A549 (cell line): ENCODE data around the gene HOXD10. TPM values are rescaled to one million over a fixed set of nuclear protein-coding genes. Genes with fewer than 3 reads are reported as not detected.
A peak's percentile ranks its signal among the peaks of the same experiment; 100 is the strongest.

Experiments
- ATAC-seq, 2 experiments: fragments of 200-7000 bp in 1 of 2; fragments of >200 bp in 1 of 2; cut with Nextera tagmentation in 1 of 2; cut with Tn5 transposase in 1 of 2; 3 replicates each; pipeline versions ENCODE4 v1.8.0 to v1.9.1; 2018 to 2020; ENCODE audit warnings: mild to moderate bottlenecking in 1 of 2, moderate library complexity in 1 of 2
- CTCF ChIA-PET: fragments of 300-600 bp; sonication (Branson Sonifier 250); formaldehyde crosslinking; extraction: SDS; loops from one replicate; lab custom pipeline; 2021; ENCODE audit warnings: antibody characterized with exemption, inconsistent platforms; lab: Yijun Ruan, JAX
- POLR2A ChIA-PET: fragments of 350-600 bp; formaldehyde crosslinking; extraction: SDS; loops from one replicate; lab custom pipeline; 2021; ENCODE audit warnings: antibody characterized with exemption, inconsistent platforms; lab: Yijun Ruan, JAX
- DNase-seq, 2 experiments: peaks; one replicate each; pipeline versions ENCODE4 v3.0.0 to v3.0.0-alpha.2; 2011 to 2016; ENCODE audit warnings: low read depth in 1 of 2, low spot score in 1 of 2
- FAIRE-seq: peaks from 2 replicates; lab custom pipeline; 2011; peaks lifted over from hg19 to GRCh38; lab: Jason Lieb, UNC
- H3K27ac ChIP-seq, 2 experiments: fragments of >200 bp; sonication (Bioruptor Twin); formaldehyde crosslinking; 3 replicates each; pipeline ENCODE4 v1.5.1; 2016 to 2017
- H3K4me1 ChIP-seq: fragments of >200 bp; sonication (Bioruptor Twin); formaldehyde crosslinking; 3 replicates; pipeline ENCODE4 v1.6.1; 2016
- H3K4me2 ChIP-seq: fragments of >200 bp; sonication (Bioruptor Twin); formaldehyde crosslinking; 3 replicates; pipeline ENCODE4 v1.6.1; 2016
- H3K4me3 ChIP-seq: fragments of >200 bp; sonication (Bioruptor Twin); formaldehyde crosslinking; 3 replicates; pipeline ENCODE4 v1.5.1; 2016
- H3K9me3 ChIP-seq: fragments of >200 bp; sonication (Bioruptor Twin); formaldehyde crosslinking; 3 replicates; pipeline ENCODE4 v1.6.1; 2016
- ATOH8 ChIP-seq: fragments of 250-450 bp; sonication (Bioruptor Pico); IDR thresholded peaks from 2 replicates; pipeline ENCODE4 v1.5.0; 2020; ENCODE audit warnings: low read depth, mild to moderate bottlenecking, moderate library complexity
- CBX8 ChIP-seq: fragments of 200-600 bp; sonication (generic); IDR thresholded peaks from 2 replicates; pipeline ENCODE4 v1.6.1; 2016
- CHD2 ChIP-seq: fragments of 150-350 bp; IDR thresholded peaks from 2 replicates; pipeline ENCODE4 v1.6.1; 2014; ENCODE audit warnings: low read length; ENCODE audit not compliant: partially characterized antibody
- CHD4 ChIP-seq: fragments of 200-600 bp; sonication (generic); IDR thresholded peaks from 2 replicates; pipeline ENCODE4 v1.6.1; 2016; ENCODE audit warnings: antibody characterized with exemption, mild to moderate bottlenecking, borderline replicate concordance
- EP300 ChIP-seq, 2 experiments: fragments of >200 bp; sonication (Bioruptor Twin); formaldehyde crosslinking; IDR thresholded peaks; 2 replicates in 1 of 2; 3 replicates in 1 of 2; pipeline ENCODE4 v1.6.1; 2016 to 2017
- FOSB ChIP-seq: fragments of 250-450 bp; sonication (Bioruptor Pico); IDR thresholded peaks from 2 replicates; pipeline ENCODE4 v1.5.0; 2020; ENCODE audit warnings: mild to moderate bottlenecking, moderate library complexity
- GATA3 ChIP-seq: IDR thresholded peaks from 2 replicates; pipeline ENCODE4 v1.6.1; 2012; ENCODE audit warnings: borderline replicate concordance
- HEYL ChIP-seq: fragments of 250-450 bp; sonication (Bioruptor Pico); IDR thresholded peaks from 2 replicates; pipeline ENCODE4 v1.8.0; 2021; ENCODE audit warnings: mild to moderate bottlenecking, moderate library complexity
- HOXA7 ChIP-seq: fragments of 250-450 bp; sonication (Bioruptor Pico); IDR thresholded peaks from 2 replicates; pipeline ENCODE4 v1.5.0; 2020; ENCODE audit warnings: mild to moderate bottlenecking, moderate library complexity
- HOXB13 ChIP-seq: fragments of 250-450 bp; sonication (Bioruptor Pico); IDR thresholded peaks from 2 replicates; pipeline ENCODE4 v1.5.0; 2020; ENCODE audit warnings: low read depth, mild to moderate bottlenecking, moderate library complexity
- HOXB5 ChIP-seq: fragments of 250-450 bp; sonication (Bioruptor Pico); IDR thresholded peaks from 2 replicates; pipeline ENCODE4 v1.5.0; 2020; ENCODE audit warnings: mild to moderate bottlenecking, moderate library complexity
- KDM5A ChIP-seq: fragments of 200-600 bp; sonication (generic); IDR thresholded peaks from 2 replicates; pipeline ENCODE4 v1.6.1; 2016; ENCODE audit warnings: antibody characterized with exemption, mild to moderate bottlenecking
- MAFK ChIP-seq: fragments of 450-650 bp; IDR thresholded peaks from 2 replicates; pipeline ENCODE4 v1.6.1; 2014; ENCODE audit not compliant: partially characterized antibody
- MAZ ChIP-seq: fragments of 150-350 bp; IDR thresholded peaks from 2 replicates; pipeline ENCODE4 v1.6.1; 2014; ENCODE audit warnings: antibody characterized with exemption, low read depth, low read length, borderline replicate concordance
- NR3C1 ChIP-seq: fragments of >200 bp; sonication (Bioruptor Twin); formaldehyde crosslinking; IDR thresholded peaks from 3 replicates; pipeline ENCODE4 v1.6.1; 2017
- POLR2A ChIP-seq: IDR thresholded peaks from 2 replicates; pipeline ENCODE4 v1.6.1; 2012; ENCODE audit warnings: mild to moderate bottlenecking, low read length
- RARB ChIP-seq: fragments of 250-450 bp; sonication (Bioruptor Pico); IDR thresholded peaks from 2 replicates; pipeline ENCODE4 v1.8.0; 2021; ENCODE audit warnings: mild to moderate bottlenecking, moderate library complexity
- RCOR1 ChIP-seq: fragments of 150-350 bp; IDR thresholded peaks from 2 replicates; pipeline ENCODE4 v1.6.1; 2014; ENCODE audit warnings: antibody characterized with exemption, low read length, low read depth
- RFX5 ChIP-seq: fragments of 450-650 bp; IDR thresholded peaks from 2 replicates; pipeline ENCODE4 v1.7.1; 2014; ENCODE audit warnings: antibody characterized with exemption, mild to moderate bottlenecking, moderate library complexity
- WGBS: methylation state at CpG from one replicate; pipeline ENCODE4 v1.1.6; 2017; ENCODE audit errors: missing lambda C conversion rate; 5-methylcytosine and 5-hydroxymethylcytosine counted together
- polyA plus RNA-seq, 4 experiments: library from polyadenylated mRNA; depleted of rRNA in 3 of 4; stranded (reverse); fragments of >200 nt; fragmentation: RNase III in 1 of 4; extraction: RNeasy Plus Mini Kit Qiagen cat#74134 plus additional on column Dnase treatment in 1 of 4; gene quantifications; 2 replicates in 3 of 4; 3 replicates in 1 of 4; pipeline ENCODE4 v1.2.3, GENCODE V29; 2011 to 2017
- TF ChIP-seq, protein P1 (sequence below): IDR thresholded peaks from 2 replicates; pipeline ENCODE4 v1.6.1; 2012
- TF ChIP-seq, protein P2 (sequence below): fragments of >200 bp; sonication (Bioruptor Twin); formaldehyde crosslinking; IDR thresholded peaks from 3 replicates; pipeline ENCODE4 v1.6.1; 2016
- TF ChIP-seq, protein P3 (sequence below): fragments of 450-650 bp; IDR thresholded peaks from 2 replicates; pipeline ENCODE4 v1.6.1; 2014; ENCODE audit warnings: antibody characterized with exemption
- TF ChIP-seq, protein P4 (sequence below): fragments of 200-600 bp; sonication (generic); IDR thresholded peaks from 2 replicates; pipeline ENCODE4 v1.6.1; 2016; ENCODE audit warnings: antibody characterized with exemption, mild to moderate bottlenecking, moderate library complexity

HOXD10 gene
- polyA plus RNA-seq, 2 of the 4 experiments (the other 2 are of a cell fraction), result 4.3 to 4.8 TPM

- ChIA-PET CTCF (interaction anchor here (0.6 to 2.3 kb wide), 4 partner anchors 27 to 471 kb away, joined by 4 to 10 read pairs (median 6); no protein-coding TSS in a partner anchor), POLR2A (no interaction called here)
- DNase-seq, result no peak
- no peak for FAIRE-seq
- WGBS, result 45% methylated on average over 1 of the region's 1 CpG
- H3K27ac ChIP-seq, result no peak overlapping the region
- no peaks in the 10 kb centered on the region for H3K9me3 ChIP-seq
- ATAC-seq, result no peak
- no peak overlapping the region for H3K4me2 ChIP-seq
- no peaks in the 10 kb centered on the region for H3K4me1 ChIP-seq
- no peak for TF ChIP-seq NR3C1
- no peak for TF ChIP-seq POLR2A
- no peak for TF ChIP-seq FOSB (CRISPR knock-in tag)
- TF ChIP-seq MAFK, result peak; percentile 38
- TF ChIP-seq ATOH8 (CRISPR knock-in tag), result no peak
- no peak for TF ChIP-seq EP300 (IDR thresholded peaks at IDR 0.05)
- no peak for TF ChIP-seq RARB
- H3K4me3 ChIP-seq, result no peak overlapping the region
These were observed 50.8 kb downstream of the HOXD10 start for GRCh38 chr2:176167398-176167797.

DNA sequence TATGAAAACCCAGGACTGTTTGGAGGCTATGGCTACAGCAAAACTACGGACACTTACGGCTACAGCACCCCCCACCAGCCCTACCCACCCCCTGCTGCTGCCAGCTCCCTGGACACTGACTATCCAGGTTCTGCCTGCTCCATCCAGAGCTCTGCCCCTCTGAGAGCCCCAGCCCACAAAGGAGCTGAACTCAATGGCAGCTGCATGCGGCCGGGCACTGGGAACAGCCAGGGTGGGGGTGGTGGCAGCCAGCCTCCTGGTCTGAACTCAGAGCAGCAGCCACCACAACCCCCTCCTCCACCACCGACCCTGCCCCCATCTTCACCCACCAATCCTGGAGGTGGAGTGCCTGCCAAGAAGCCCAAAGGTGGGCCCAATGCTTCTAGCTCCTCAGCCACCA is 52.6 kb downstream of the HOXD10 start:
- CTCF ChIA-PET, result interaction anchor here (2.2 kb wide), 1 partner anchor 29 kb away, joined by 8 read pairs; no protein-coding TSS in a partner anchor
- FAIRE-seq, result no peak
- no peak for TF ChIP-seq FOSB (CRISPR knock-in tag)
- no peak for TF ChIP-seq HOXA7 (CRISPR knock-in tag)
- TF ChIP-seq KDM5A, result no peak
- TF ChIP-seq ATOH8 (CRISPR knock-in tag), result no peak
- no peak for TF ChIP-seq HOXB13
- no peak for TF ChIP-seq RCOR1
- TF ChIP-seq, protein P1, sequence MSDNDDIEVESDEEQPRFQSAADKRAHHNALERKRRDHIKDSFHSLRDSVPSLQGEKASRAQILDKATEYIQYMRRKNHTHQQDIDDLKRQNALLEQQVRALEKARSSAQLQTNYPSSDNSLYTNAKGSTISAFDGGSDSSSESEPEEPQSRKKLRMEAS, result no peak
- TF ChIP-seq, protein P2, sequence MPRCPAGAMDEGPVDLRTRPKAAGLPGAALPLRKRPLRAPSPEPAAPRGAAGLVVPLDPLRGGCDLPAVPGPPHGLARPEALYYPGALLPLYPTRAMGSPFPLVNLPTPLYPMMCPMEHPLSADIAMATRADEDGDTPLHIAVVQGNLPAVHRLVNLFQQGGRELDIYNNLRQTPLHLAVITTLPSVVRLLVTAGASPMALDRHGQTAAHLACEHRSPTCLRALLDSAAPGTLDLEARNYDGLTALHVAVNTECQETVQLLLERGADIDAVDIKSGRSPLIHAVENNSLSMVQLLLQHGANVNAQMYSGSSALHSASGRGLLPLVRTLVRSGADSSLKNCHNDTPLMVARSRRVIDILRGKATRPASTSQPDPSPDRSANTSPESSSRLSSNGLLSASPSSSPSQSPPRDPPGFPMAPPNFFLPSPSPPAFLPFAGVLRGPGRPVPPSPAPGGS, result no peak
- no peak for TF ChIP-seq CHD4
- TF ChIP-seq CBX8, result no peak
- TF ChIP-seq HEYL (CRISPR knock-in tag), result no peak
- TF ChIP-seq MAZ, result no peak
- no peak for TF ChIP-seq RARB
- TF ChIP-seq EP300 (IDR thresholded peaks at IDR 0.05), result no peak
- no peak for TF ChIP-seq CHD2
- TF ChIP-seq, protein P3, sequence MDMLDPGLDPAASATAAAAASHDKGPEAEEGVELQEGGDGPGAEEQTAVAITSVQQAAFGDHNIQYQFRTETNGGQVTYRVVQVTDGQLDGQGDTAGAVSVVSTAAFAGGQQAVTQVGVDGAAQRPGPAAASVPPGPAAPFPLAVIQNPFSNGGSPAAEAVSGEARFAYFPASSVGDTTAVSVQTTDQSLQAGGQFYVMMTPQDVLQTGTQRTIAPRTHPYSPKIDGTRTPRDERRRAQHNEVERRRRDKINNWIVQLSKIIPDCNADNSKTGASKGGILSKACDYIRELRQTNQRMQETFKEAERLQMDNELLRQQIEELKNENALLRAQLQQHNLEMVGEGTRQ, result no peak
- TF ChIP-seq GATA3, result no peak
- TF ChIP-seq, protein P4, sequence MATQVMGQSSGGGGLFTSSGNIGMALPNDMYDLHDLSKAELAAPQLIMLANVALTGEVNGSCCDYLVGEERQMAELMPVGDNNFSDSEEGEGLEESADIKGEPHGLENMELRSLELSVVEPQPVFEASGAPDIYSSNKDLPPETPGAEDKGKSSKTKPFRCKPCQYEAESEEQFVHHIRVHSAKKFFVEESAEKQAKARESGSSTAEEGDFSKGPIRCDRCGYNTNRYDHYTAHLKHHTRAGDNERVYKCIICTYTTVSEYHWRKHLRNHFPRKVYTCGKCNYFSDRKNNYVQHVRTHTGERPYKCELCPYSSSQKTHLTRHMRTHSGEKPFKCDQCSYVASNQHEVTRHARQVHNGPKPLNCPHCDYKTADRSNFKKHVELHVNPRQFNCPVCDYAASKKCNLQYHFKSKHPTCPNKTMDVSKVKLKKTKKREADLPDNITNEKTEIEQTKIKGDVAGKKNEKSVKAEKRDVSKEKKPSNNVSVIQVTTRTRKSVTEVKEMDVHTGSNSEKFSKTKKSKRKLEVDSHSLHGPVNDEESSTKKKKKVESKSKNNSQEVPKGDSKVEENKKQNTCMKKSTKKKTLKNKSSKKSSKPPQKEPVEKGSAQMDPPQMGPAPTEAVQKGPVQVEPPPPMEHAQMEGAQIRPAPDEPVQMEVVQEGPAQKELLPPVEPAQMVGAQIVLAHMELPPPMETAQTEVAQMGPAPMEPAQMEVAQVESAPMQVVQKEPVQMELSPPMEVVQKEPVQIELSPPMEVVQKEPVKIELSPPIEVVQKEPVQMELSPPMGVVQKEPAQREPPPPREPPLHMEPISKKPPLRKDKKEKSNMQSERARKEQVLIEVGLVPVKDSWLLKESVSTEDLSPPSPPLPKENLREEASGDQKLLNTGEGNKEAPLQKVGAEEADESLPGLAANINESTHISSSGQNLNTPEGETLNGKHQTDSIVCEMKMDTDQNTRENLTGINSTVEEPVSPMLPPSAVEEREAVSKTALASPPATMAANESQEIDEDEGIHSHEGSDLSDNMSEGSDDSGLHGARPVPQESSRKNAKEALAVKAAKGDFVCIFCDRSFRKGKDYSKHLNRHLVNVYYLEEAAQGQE, result no peak
- TF ChIP-seq RFX5, result no peak
- no peak for TF ChIP-seq HOXB5

More for the DNA sequence above, 52.6 kb downstream of the HOXD10 start:
- POLR2A ChIA-PET, result no interaction called here
- H3K9me3 ChIP-seq, result no peaks in the 10 kb centered on the region
- DNase-seq, result no peak
- no peak overlapping the region for H3K27ac ChIP-seq
- H3K4me3 ChIP-seq, result no peak overlapping the region
- H3K4me1 ChIP-seq, result peaks cover 4% of the 10 kb centered on the region; the same call in 1 of the 3 replicates
- ATAC-seq, result no peak
- no peak overlapping the region for H3K4me2 ChIP-seq
- 82% methylated on average over 5 of the region's 5 CpGs for whole genome bisulfite sequencing
